T47D (cell line): ENCODE results near the gene IGSF21.

Source experiments
- DNase-seq, 2 experiments: peaks; one replicate each; pipeline versions ENCODE4 v3.0.0 to v3.0.0-alpha.2; 2011 to 2012; ENCODE audit warnings: low read depth in 1 of 2, low spot score in 1 of 2
- JUND ChIP-seq: IDR thresholded peaks from 2 replicates; pipeline ENCODE4 v1.6.1; 2012; ENCODE audit warnings: low read depth
- in situ Hi-C: cut with HindIII; loops from 2 replicates; pipeline ENCODE4 v1.10.0; 2016; ENCODE audit warnings: low sequenced_read_pairs, low pct_unique_long_range_greater_than_20kb

Gene IGSF21

DNA sequence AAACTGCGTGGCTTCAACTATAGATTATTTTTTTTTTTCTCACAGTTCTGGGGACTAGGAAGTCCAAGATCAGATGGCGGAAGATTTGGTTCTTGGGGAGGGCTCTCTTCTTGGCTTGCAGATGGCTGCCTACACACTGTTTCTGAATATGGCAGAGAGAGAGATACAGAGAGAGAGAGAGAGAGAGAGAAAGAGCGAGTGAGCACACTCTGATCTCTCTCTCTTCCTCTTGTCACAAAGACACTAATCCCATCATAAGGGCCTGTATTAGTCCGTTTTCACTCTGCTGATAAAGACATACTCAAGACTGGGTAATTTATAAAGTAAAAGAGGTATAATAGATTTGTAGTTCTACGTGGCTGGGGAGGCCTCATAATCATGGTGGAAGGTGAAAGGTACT, 79.5 kb downstream of the IGSF21 start:
- in situ Hi-C loops, result no loop called here

DNA sequence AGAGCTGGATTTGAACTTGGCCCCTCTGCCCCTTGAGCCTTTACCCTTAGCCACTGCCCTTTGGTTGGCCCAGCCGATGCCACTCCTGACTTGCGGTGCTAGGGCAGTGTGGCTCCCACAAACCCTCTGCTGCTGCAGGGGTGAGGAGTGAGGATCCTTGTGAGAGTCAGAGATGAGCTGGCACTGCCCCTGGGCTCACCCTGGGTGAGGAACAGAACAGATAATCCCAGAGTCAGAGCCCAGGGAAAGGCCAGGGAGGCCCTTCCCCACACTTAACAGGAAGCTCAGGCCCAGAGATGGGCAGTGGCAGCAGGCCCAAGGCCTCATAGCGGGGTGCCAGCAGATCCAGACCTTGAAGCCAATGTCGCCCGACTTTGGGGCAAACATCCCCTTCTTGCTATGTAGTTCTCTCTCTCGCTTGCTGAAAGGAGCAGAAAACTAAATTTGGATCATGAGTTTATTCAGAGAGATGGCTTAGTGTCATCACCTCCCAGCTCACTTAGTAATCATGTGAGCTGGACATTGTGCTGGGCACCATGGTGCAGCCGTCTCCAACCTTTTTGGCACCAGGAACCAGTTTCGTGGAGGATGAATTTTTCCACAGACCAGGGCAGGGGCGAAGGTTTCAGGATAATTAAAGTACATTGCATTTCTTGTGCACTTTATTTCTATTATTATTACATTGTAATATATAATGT, 81.4 kb downstream of the IGSF21 start:
- no peak for TF ChIP-seq JUND
- DNase-seq, result no peak
- in situ Hi-C loops, result no loop called here

More for the DNA sequence above, 79.5 kb downstream of the IGSF21 start:
- no peak for DNase-seq
- TF ChIP-seq JUND, result no peak

DNA sequence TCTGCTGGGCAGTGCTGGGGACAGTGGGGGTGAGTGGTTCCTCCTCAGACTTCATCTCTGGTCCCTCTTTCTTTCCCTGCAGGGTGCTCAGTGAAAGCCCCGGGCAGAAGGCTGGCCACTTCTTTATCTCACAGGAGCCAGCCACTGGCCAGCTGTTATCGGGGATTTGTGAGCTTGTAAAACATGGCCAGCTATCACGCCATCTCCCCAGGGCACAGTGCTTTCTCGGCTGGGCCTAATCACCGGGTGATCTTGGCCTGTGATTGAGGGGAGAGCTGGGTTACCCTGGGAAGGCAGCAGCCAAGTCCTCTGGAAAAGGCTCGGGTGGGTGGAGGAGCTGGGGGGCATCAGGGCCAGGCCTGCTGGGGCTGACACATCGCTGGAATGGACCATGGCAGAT, 83.0 kb downstream of the IGSF21 start:
- no peak for TF ChIP-seq JUND
- DNase-seq, result no peak
- in situ Hi-C loops, result no loop called here

- in situ Hi-C loops, result no loop called here
- DNase-seq, result no peak
- TF ChIP-seq JUND, result no peak
These were observed 83.4 kb downstream of the IGSF21 start for GRCh38 chr1:18191037-18191436.

DNA sequence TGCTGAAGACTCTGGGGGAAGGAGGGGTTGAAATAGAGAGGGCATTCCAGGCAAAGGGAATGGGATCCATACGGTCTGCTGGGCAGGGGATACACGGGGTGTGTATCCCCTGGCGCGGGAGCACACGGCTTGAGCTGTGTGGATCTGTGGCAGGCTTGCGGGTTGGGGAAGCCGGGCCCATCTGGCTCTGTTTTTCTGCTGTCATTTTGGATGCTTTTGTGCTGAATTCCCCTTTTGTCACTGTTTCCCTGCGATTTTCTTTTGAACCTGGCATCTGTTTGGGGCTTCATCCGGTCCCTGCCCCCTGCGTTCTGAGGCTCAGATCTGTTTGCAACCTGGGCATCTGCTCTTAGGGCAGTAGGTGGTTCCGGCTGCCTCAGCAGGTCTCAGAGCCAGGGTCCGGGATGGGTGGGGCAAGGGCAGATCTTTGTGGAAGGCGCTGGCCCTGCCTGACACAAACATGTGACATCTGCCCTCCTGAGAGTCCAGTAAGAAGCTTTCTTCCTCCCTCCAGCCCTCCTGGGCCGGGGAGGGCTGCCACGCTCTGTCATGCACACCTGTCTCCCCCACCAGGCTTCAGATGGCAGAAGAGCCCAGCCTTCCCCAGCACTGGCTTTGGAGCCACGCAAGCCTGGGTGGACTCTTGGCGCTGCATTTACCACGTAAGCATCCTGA, 84.0 kb downstream of the IGSF21 start:
- DNase-seq, result no peak
- in situ Hi-C loops, result no loop called here
- no peak for TF ChIP-seq JUND

- in situ Hi-C loops, result no loop called here
- no peak for DNase-seq
- TF ChIP-seq JUND, result no peak
These were observed 84.6 kb downstream of the IGSF21 start for GRCh38 chr1:18192182-18192581.

GRCh38 chr1:18192974-18193373, 85.4 kb downstream of the IGSF21 start:
- in situ Hi-C loops, result no loop called here
- DNase-seq, result no peak
- TF ChIP-seq JUND, result no peak

DNA sequence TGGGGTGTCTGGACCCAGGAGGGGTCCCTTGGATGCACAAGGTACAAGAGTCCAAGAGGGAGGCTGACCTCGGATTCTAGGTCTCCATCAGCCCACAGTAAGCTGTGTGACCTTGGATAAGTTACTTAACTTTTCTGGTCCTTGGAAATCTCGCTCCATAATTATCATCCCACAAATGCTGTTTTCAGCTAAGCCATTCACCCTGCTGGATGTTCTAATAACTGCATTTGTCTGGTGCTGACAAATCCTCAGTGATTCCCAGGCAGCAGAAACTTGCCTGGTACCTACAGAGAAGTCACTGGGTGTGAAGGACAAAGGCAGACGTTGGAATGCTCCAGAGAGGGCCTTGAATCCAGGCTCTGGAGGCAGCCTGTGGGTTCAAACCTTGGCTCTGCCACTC, 89.7 kb downstream of the IGSF21 start:
- no peak for DNase-seq
- TF ChIP-seq JUND, result no peak
- in situ Hi-C loops, result no loop called here

DNA sequence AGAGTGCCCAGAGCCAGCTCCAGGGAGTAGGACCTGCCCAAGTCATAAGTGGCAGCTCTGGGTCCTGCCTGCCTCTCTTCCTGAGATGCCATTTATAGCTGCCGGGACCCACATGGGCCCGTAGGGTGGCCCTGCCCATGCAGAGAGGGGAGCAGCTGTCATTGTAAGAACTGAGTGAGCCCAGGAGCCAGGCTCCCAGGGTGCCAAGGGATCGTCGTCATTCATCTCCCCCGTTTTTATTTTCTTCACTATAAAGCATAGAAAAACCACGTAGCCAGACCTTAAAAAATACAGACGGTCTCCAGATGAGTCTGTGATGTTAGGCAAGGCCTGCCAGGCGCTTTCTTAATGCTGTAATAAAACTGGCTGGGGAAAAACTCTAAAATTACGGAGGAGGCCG, 90.7 kb downstream of the IGSF21 start:
- TF ChIP-seq JUND, result no peak
- in situ Hi-C loops, result no loop called here
- no peak for DNase-seq

- in situ Hi-C loops, result no loop called here
- DNase-seq, result no peak
- TF ChIP-seq JUND, result no peak
These were observed 91.9 kb downstream of the IGSF21 start for GRCh38 chr1:18199462-18199861.

- in situ Hi-C loops, result no loop called here
- no peak for TF ChIP-seq JUND
- no peak for DNase-seq
These were observed 92.6 kb downstream of the IGSF21 start for GRCh38 chr1:18200136-18200717.

- in situ Hi-C loops, result no loop called here
- DNase-seq, result no peak
- TF ChIP-seq JUND, result no peak
These were observed 93.3 kb downstream of the IGSF21 start for GRCh38 chr1:18200918-18201317.

DNA sequence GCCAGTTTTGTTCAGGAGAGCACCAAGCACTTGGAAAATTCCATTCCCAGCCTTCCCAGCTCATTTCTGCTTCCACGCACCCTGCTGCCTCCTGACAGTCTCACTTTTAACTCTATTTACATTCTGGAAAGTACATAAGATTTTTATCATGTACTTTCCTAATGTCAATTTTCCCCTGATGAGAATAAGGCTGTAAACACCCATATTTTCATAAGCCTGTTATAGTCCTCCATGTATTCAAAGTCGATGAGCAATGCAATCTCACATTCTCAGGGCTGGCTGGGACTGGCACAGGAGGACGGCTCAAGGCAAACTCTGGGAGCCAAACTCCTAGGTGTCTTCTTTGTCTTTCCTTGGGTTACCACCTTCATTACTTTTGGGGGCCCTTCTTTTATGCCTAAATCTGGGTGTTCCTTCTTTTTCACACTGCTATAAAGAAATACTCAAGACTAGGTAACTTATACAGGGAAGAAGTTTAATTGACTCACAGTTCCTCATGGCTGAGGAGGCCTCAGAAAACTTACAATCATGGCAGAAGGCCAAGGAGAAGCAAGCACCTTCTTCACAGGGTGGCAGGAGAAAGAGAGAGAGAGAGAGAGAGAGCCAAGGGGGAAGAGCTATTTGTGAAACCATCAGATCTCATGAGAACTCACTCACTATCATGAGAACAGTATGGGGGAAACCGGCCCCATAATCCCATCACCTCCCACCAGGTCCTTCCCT, 94.6 kb downstream of the IGSF21 start:
- TF ChIP-seq JUND, result no peak
- peak; percentile 12 to 26 for DNase-seq
- in situ Hi-C loops, result no loop called here
